Endothelial cell of umbilical vein (primary cell): ENCODE measurements around the gene AFF1. TPM values are rescaled to one million over a fixed set of nuclear protein-coding genes. Genes with fewer than 3 reads are reported as not detected.

ENCODE experiments used
- BruUV-seq: library from RNA; stranded (reverse); fragments of 400-500 nt; replicated peaks from 2 replicates; lab custom pipeline; 2021; lab: Mats Ljungman, UMichigan
- CTCF ChIA-PET: fragments of 300-600, 350-600 bp; sonication (Branson Sonifier 250); formaldehyde crosslinking; loops from one replicate; lab custom pipeline; 2021; ENCODE audit warnings: antibody characterized with exemption, inconsistent platforms; lab: Charles Lee
- POLR2A ChIA-PET: fragments of 300-600, 350-600 bp; sonication (Branson Sonifier 250); formaldehyde crosslinking; loops from one replicate; lab custom pipeline; 2021; ENCODE audit warnings: antibody characterized with exemption, inconsistent platforms; lab: Charles Lee
- DNase-seq: peaks from one replicate; pipeline ENCODE4 v3.0.0-alpha.2; 2011; ENCODE audit warnings: low read depth, low spot score
- FAIRE-seq: peaks from 2 replicates; lab custom pipeline; 2011; peaks lifted over from hg19 to GRCh38; lab: Jason Lieb, UNC
- H2AFZ ChIP-seq: 2 replicates; pipeline ENCODE4 v1.6.0; 2012; ENCODE audit warnings: low read depth, low read length, control low read depth, inconsistent platforms
- H3K27ac ChIP-seq: 2 replicates; pipeline ENCODE4 v1.5.1; 2011; ENCODE audit warnings: low read depth, mild to moderate bottlenecking, control low read depth, low read length, moderate library complexity; ENCODE audit not compliant: insufficient read depth
- H3K27me3 ChIP-seq, 2 experiments: 2 replicates each; pipeline versions ENCODE4 v1.6.0 to v1.6.1; 2011; ENCODE audit warnings: low read length in 2 of 2, mixed read lengths in 1 of 2; ENCODE audit not compliant: control insufficient read depth in 2 of 2, insufficient read depth in 2 of 2
- H3K36me3 ChIP-seq, 2 experiments: 2 replicates in 1 of 2; 3 replicates in 1 of 2; pipeline ENCODE4 v1.5.1; 2011; ENCODE audit warnings: low read length in 2 of 2, mild to moderate bottlenecking in 1 of 2, moderate library complexity in 1 of 2; ENCODE audit not compliant: control insufficient read depth in 2 of 2, insufficient read depth in 2 of 2; ENCODE audit errors: extremely low read depth in 1 of 2
- H3K4me1 ChIP-seq: 3 replicates; pipeline ENCODE4 v1.5.1; 2011; ENCODE audit warnings: mild to moderate bottlenecking, low read length; ENCODE audit not compliant: control insufficient read depth, insufficient read depth; ENCODE audit errors: extremely low read depth
- H3K4me2 ChIP-seq: 2 replicates; pipeline ENCODE4 v1.6.1; 2011; ENCODE audit warnings: low read length, control low read depth, mixed read lengths; ENCODE audit not compliant: insufficient read depth
- H3K4me3 ChIP-seq, 3 experiments: fragments of 200-600 bp in 1 of 3; sonication (generic), shearing (Covaris generic) in 1 of 3; replicated peaks in 1 of 3; 2 replicates each; pipeline ENCODE4 v1.5.1; 2011 to 2016; ENCODE audit warnings: control low read depth in 3 of 3, low read length in 3 of 3, mild to moderate bottlenecking in 2 of 3, inconsistent platforms in 1 of 3, low read depth in 1 of 3, moderate library complexity in 1 of 3; ENCODE audit not compliant: insufficient read depth in 1 of 3
- H3K79me2 ChIP-seq: 2 replicates; pipeline ENCODE4 v1.6.0; 2012; ENCODE audit warnings: low read length, inconsistent platforms; ENCODE audit not compliant: control insufficient read depth, insufficient read depth
- H3K9ac ChIP-seq: replicated peaks from 2 replicates; pipeline ENCODE3; 2011; ENCODE audit warnings: low read length, control low read depth; ENCODE audit not compliant: insufficient read depth; ENCODE audit errors: extremely low read depth
- H3K9me1 ChIP-seq: replicated peaks from 3 replicates; pipeline ENCODE4 v1.6.0; 2011; ENCODE audit warnings: mild to moderate bottlenecking, low read length; ENCODE audit not compliant: control insufficient read depth, insufficient read depth; ENCODE audit errors: extremely low read depth
- H3K9me3 ChIP-seq: replicated peaks from 2 replicates; pipeline ENCODE4 v1.5.1; 2012; ENCODE audit warnings: low read length, inconsistent platforms; ENCODE audit not compliant: control insufficient read depth, insufficient read depth
- H4K20me1 ChIP-seq: replicated peaks from 2 replicates; pipeline ENCODE3; 2011; ENCODE audit warnings: mild to moderate bottlenecking, low read length; ENCODE audit not compliant: control insufficient read depth, insufficient read depth; ENCODE audit errors: extremely low read depth
- EZH2 ChIP-seq: IDR thresholded peaks from 2 replicates; pipeline ENCODE4 v1.6.1; 2012; ENCODE audit warnings: borderline replicate concordance, low read depth, mild to moderate bottlenecking, moderate library complexity, low read length, inconsistent platforms; ENCODE audit not compliant: severe bottlenecking
- FOS ChIP-seq: IDR thresholded peaks from 2 replicates; pipeline ENCODE4 v1.6.1; 2011; ENCODE audit warnings: mild to moderate bottlenecking, low read length, moderate library complexity, borderline replicate concordance; ENCODE audit not compliant: insufficient read depth
- GATA2 ChIP-seq: IDR thresholded peaks from 2 replicates; pipeline ENCODE4 v1.7.0; 2011; ENCODE audit warnings: low read depth, mild to moderate bottlenecking, moderate library complexity, mixed read lengths, low read length; ENCODE audit not compliant: insufficient read length, insufficient read depth
- JUN ChIP-seq: IDR thresholded peaks from 2 replicates; pipeline ENCODE4 v1.6.1; 2011; ENCODE audit warnings: borderline replicate concordance, low read depth; ENCODE audit not compliant: insufficient read length, insufficient read depth
- MAX ChIP-seq: IDR thresholded peaks from 2 replicates; pipeline ENCODE4 v1.6.1; 2011; ENCODE audit not compliant: insufficient read depth, insufficient read length
- MYC ChIP-seq: IDR thresholded peaks from one replicate; pipeline ENCODE4 v1.6.1; 2011; ENCODE audit warnings: mild to moderate bottlenecking, low read depth, low read length
- POLR2A ChIP-seq: IDR thresholded peaks from 2 replicates; pipeline ENCODE4 v1.6.1; 2012; ENCODE audit warnings: low read depth, mild to moderate bottlenecking, control low read depth, low read length
- POLR2AphosphoS5 ChIP-seq: IDR thresholded peaks from 2 replicates; pipeline ENCODE4 v1.6.1; 2012; ENCODE audit warnings: low read depth, mild to moderate bottlenecking, control low read depth, low read length, moderate library complexity; ENCODE audit not compliant: insufficient read depth
- dilution Hi-C: fragments of 300-500 bp; cut with MboI; formaldehyde crosslinking; loops from one replicate; pipeline ENCODE4 v1.15.0; 2019; ENCODE audit warnings: low sequenced_read_pairs; ENCODE audit not compliant: extremely low pct_ligation_motif_present
- intact Hi-C: fragments of 100-400 bp; cut with micrococcal nuclease; formaldehyde crosslinking; loops from one replicate; pipeline ENCODE4 v1.10.0; 2022
- polyA plus RNA-seq, 4 experiments: library from polyadenylated mRNA; depleted of rRNA in 3 of 4; stranded (reverse) in 3 of 4; unstranded in 1 of 4; fragments of >200 nt; gene quantifications; 2 replicates each; pipeline versions ENCODE4 v1.2.1 to v1.2.3, GENCODE V29; 2011 to 2012; ENCODE audit warnings: missing spikeins in 1 of 4
- total RNA-seq: library from RNA; stranded (reverse); gene quantifications from 2 replicates; pipeline ENCODE4 v1.2.3, GENCODE V29; 2021
- TF ChIP-seq, protein P1 (sequence below), 2 donors: IDR thresholded peaks; 1 replicate in 1 of 2; 2 replicates in 1 of 2; pipeline ENCODE4 v1.5.1; 2011; ENCODE audit warnings: low read length in 2 of 2, mild to moderate bottlenecking in 2 of 2, moderate library complexity in 2 of 2, control low read depth in 1 of 2, inconsistent platforms in 1 of 2, low read depth in 1 of 2; ENCODE audit not compliant: insufficient read depth in 1 of 2; ENCODE audit errors: extremely low read depth in 1 of 2

The AFF1 gene
- total and polyA plus RNA-seq, 2 donors (not counting 3 experiments of a cell fraction or from before 2014, with no cell fraction given), result 26.2 to 106 TPM

GRCh38 chr4:87185146-87185870, 250.5 kb downstream of the AFF1 start:
- POLR2A ChIA-PET, result no interaction called here
- Histone ChIP-seq H3K27ac (no peak overlapping the region), H3K9ac (no peak overlapping the region), H3K4me2 (no peak overlapping the region), H3K9me3 (no peaks in the 10 kb centered on the region), H3K9me1 (no peaks in the 10 kb centered on the region), H3K27me3 (no peaks in the 10 kb centered on the region), H3K36me3 (no peaks in the 10 kb centered on the region), H3K79me2 (no peaks in the 10 kb centered on the region), H3K4me3 (no peak overlapping the region), H2AFZ (no peak overlapping the region), H3K4me1 (no peaks in the 10 kb centered on the region), H4K20me1 (no peaks in the 10 kb centered on the region)
- TF ChIP-seq MYC (no peak), GATA2 (no peak), POLR2AphosphoS5 (no peak), POLR2A (no peak), MAX (no peak), FOS (no peak), EZH2 (no peak), JUN (no peak)
- TF ChIP-seq, protein P1, sequence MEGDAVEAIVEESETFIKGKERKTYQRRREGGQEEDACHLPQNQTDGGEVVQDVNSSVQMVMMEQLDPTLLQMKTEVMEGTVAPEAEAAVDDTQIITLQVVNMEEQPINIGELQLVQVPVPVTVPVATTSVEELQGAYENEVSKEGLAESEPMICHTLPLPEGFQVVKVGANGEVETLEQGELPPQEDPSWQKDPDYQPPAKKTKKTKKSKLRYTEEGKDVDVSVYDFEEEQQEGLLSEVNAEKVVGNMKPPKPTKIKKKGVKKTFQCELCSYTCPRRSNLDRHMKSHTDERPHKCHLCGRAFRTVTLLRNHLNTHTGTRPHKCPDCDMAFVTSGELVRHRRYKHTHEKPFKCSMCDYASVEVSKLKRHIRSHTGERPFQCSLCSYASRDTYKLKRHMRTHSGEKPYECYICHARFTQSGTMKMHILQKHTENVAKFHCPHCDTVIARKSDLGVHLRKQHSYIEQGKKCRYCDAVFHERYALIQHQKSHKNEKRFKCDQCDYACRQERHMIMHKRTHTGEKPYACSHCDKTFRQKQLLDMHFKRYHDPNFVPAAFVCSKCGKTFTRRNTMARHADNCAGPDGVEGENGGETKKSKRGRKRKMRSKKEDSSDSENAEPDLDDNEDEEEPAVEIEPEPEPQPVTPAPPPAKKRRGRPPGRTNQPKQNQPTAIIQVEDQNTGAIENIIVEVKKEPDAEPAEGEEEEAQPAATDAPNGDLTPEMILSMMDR (IDR thresholded peaks at IDR 0.05; ENCODE audit: extremely low read depth in 1 of 2, insufficient read depth in 1 of 2, low read depth in 1 of 2, low read length in 2 of 2), result no peak
- BruUV-seq, result no TSS peak
- CTCF ChIA-PET, result interaction anchor here (1.3 to 1.8 kb wide), 3 partner anchors 10 to 35 kb away, joined by 3 to 6 read pairs (median 5); no protein-coding TSS in a partner anchor
- intact Hi-C loops (no loop called here), dilution Hi-C loops (no loop called here)
- no peak for FAIRE-seq
- DNase-seq, result no peak
